Small intestine (tissue), 16 donors: ENCODE measurements around the gene TBC1D3C. TPM values are rescaled to one million over a fixed set of nuclear protein-coding genes. Genes with fewer than 3 reads are reported as not detected.
"Not testable (repeated sequence)": the region's sequence is repeated elsewhere in the genome, so short reads cannot be mapped to it uniquely, and the experiment has no call there.

Experiments used
- DNase-seq, 2 donors: peaks; one replicate each; pipeline versions ENCODE4 v3.0.0 to v3.0.0-alpha.2; 2013
- FAIRE-seq: peaks from 2 replicates; lab custom pipeline; 2012; peaks lifted over from hg19 to GRCh38; lab: Jason Lieb, UNC
- H3K27ac ChIP-seq, 3 donors: one replicate each; pipeline ENCODE4 v1.5.1; 2013; ENCODE audit warnings: low read length in 2 of 3, mild to moderate bottlenecking in 2 of 3, control low read depth in 1 of 3, inconsistent platforms in 1 of 3, low read depth in 1 of 3, moderate library complexity in 1 of 3
- H3K27me3 ChIP-seq, 3 donors: one replicate each; pipeline ENCODE4 v1.6.1; 2013; ENCODE audit warnings: low read length in 3 of 3, inconsistent platforms in 1 of 3; ENCODE audit not compliant: control insufficient read depth in 3 of 3, insufficient read depth in 3 of 3
- H3K36me3 ChIP-seq, 3 donors: one replicate each; pipeline ENCODE4 v1.6.1; 2013; ENCODE audit warnings: low read length in 3 of 3, inconsistent platforms in 1 of 3, low read depth in 1 of 3, mild to moderate bottlenecking in 1 of 3, moderate library complexity in 1 of 3; ENCODE audit not compliant: control insufficient read depth in 3 of 3, insufficient read depth in 2 of 3
- H3K4me1 ChIP-seq, 3 donors: one replicate each; pipeline ENCODE4 v1.6.1; 2013; ENCODE audit warnings: low read length in 2 of 3, inconsistent platforms in 1 of 3, low read depth in 1 of 3, mild to moderate bottlenecking in 1 of 3, moderate library complexity in 1 of 3; ENCODE audit not compliant: control insufficient read depth in 3 of 3, insufficient read depth in 2 of 3
- H3K4me3 ChIP-seq, 3 donors: one replicate each; pipeline ENCODE4 v1.5.1; 2013; ENCODE audit warnings: low read length in 3 of 3, control low read depth in 1 of 3, inconsistent platforms in 1 of 3, low read depth in 1 of 3, mild to moderate bottlenecking in 1 of 3, moderate library complexity in 1 of 3
- H3K9me3 ChIP-seq, 2 donors: one replicate each; pipeline ENCODE4 v1.6.1; 2013; ENCODE audit warnings: low read depth in 1 of 2, low read length in 1 of 2; ENCODE audit not compliant: control insufficient read depth in 2 of 2, insufficient read depth in 1 of 2
- WGBS, 3 donors: extraction: QIAGEN DNeasy Blood & Tissue Kit; methylation state at CpG; one replicate each; pipeline ENCODE4 v1.1.7; 2013; 5-methylcytosine and 5-hydroxymethylcytosine counted together
- long read RNA-seq, 10 donors: transcript quantifications; one replicate each; lab custom pipeline, GENCODE V29; 2026
- polyA plus RNA-seq, 4 donors: library from polyadenylated mRNA; stranded (reverse) in 3 of 4; unstranded in 1 of 4; fragments of 200-250 nt in 3 of 4; fragments of 120-200 nt in 1 of 4; gene quantifications; one replicate each; pipeline versions ENCODE4 v1.2.1 to v1.2.3, GENCODE V29; 2013
- donor health status: healthy with polysubstance abuse.
- donor health status: control.
- donor health status: control.
- donor health status: Bipolar disorder and iron deficiency.
- donor health status: healthy.

The TBC1D3C gene
- 1 to 10 TPM in 2 of 4 donors, under 1 TPM in 1, not detected in 1; 0.54 to 3.2 (median 2.3) TPM for polyA plus RNA-seq
- long read RNA-seq, donor 1 = 0 reads
- long read RNA-seq, donor 2 = 0 reads
- long read RNA-seq, donor 3 = 0 reads
- long read RNA-seq, donor 4 = 0 reads
- long read RNA-seq, donor 5 = 0 reads
- long read RNA-seq, donor 6 = 0 reads
- long read RNA-seq, donor 7 = 0 reads
- long read RNA-seq, donor 8 = 0 reads
- long read RNA-seq, donor 9 = 0 reads
- long read RNA-seq, donor 10 = 0 reads

DNA sequence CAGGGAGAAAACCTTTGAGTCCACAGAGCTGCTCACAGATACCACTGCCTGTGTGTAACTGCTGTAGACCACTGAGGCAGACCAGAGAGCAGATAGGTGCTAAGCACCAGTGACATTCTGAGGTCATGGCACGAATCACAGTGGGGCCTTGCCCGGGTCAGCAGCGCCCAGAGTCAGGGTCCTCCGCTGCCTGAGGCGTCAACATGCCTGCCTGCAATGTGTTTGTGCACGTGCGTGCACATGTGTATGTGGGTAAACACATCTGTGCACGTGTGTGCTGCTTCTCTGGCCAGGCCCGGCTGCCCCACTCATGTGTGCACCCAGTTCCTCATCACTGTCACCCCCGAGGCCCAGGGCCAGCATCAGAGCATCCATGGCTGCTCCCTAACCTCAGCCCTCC, at the start of gene TBC1D3C:
Gene TBC1D3C, minus strand, starts transcription at position 101 of the 400 bp plus-strand sequence. CDS start 1,568 bp downstream, outside the sequence.
- not testable (repeated sequence) for FAIRE-seq, H3K4me3 ChIP-seq, H3K9me3 ChIP-seq, DNase-seq, H3K27ac ChIP-seq, H3K4me1 ChIP-seq, H3K27me3 ChIP-seq, H3K36me3 ChIP-seq
- no CpG with 5 or more reads among the region's 10 CpGs for WGBS, 3 donors

DNA sequence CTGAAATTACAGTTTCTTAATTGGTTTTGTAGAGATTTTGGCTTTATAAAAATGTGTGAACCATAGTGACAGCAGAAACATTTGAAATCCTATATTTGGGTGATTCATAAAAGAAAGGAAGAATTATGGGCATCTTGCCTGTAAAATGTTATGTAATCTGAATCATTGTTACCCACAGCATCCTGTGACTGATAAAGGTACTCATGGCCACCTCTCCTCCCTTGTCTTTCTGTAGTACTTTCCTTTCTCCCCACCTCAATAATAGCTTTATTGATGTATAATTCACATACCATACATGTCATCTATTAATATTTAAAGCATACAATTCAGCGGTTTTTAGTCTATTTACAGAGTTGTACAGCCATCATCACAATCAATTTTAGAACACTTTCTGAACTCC, 30.8 kb upstream of the TBC1D3C start:
- not testable (repeated sequence) for H3K36me3 ChIP-seq, H3K27ac ChIP-seq, H3K4me3 ChIP-seq, H3K4me1 ChIP-seq, DNase-seq, FAIRE-seq, H3K9me3 ChIP-seq, H3K27me3 ChIP-seq
- WGBS, 3 donors = no CpG with 5 or more reads among the region's 1 CpG

DNA sequence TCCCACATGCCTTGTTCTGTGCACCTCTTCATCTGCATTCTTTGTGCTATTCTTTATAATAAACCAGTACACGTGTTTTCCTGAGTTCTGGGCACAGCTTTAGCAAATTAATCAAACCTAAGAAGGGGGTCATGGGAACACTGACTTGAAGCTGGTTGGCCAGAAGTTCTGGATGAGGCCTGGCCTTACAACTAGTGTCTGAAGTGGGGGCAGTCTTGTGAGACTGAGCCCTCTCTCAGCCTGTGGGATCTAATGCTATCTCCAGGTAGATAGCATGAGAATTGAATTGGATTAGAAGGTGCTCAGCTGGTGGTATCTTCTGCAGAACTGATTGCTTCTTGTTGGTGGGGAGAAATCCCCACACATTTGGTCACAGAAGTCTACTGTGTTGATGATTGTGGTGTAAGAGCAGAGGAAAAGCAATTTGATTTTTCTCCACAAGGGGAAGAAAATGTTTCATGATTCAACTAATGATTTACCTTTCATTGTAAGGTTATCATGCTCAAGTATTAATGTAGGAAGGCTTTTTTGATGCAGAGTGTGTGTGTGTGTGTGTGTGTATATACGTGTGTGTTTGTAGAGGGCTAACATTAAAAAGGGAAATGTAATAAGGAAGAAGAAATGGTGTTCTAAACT, 25.7 kb upstream of the TBC1D3C start:
- H3K4me1 ChIP-seq, H3K27me3 ChIP-seq, H3K4me3 ChIP-seq, H3K9me3 ChIP-seq, H3K36me3 ChIP-seq, H3K27ac ChIP-seq, FAIRE-seq, DNase-seq: not testable (repeated sequence)
- WGBS, 3 donors = no CpG with 5 or more reads among the region's 2 CpGs

DNA sequence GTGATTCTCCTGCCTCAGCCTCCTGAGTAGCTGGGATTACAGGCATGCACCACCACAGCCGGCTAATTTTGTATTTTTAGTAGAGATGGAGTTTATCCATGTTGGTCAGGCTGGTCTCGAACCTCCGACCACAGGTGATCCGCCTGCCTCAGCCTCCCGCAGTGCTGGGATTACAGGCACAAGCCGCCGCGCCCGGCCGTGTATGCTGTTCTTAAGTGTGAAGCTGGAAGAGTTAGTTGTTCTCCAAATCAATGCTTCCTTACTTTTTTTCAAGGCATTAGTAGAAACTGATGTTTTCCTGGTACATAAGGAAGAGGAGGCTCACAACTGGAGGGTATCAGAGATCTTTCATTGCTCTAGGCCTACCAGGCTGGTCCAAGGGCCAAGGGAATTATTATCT, 19.7 kb upstream of the TBC1D3C start:
- H3K4me1 ChIP-seq, FAIRE-seq, H3K27ac ChIP-seq, DNase-seq, H3K36me3 ChIP-seq, H3K4me3 ChIP-seq, H3K9me3 ChIP-seq, H3K27me3 ChIP-seq: not testable (repeated sequence)
- 89 to 94% methylated on average over 6 of the region's 10 CpGs; no CpG with 5 or more reads in 1 of the 3 donors for WGBS, 3 donors

DNA sequence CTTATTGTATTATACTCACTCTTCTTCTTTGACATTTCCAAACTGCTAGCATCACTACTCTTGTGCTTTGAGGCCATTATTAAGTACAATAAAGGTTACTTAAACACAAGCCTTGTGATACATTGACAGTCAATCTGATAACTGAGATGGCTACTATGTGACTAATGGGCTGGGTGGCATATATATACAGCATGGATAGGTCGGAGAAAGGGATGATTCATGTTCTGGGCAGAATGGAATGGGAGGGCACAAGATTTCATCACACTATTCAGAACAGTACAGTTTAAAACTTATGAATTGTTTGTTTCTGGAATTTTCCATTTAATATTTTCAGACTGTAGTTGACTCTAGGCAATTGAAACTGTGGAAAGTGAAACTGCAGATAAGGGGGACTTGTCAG, 18.9 kb upstream of the TBC1D3C start:
- H3K9me3 ChIP-seq, FAIRE-seq, H3K4me3 ChIP-seq, H3K36me3 ChIP-seq, H3K27ac ChIP-seq, H3K4me1 ChIP-seq, H3K27me3 ChIP-seq, DNase-seq: not testable (repeated sequence)
- WGBS, 3 donors = no CpG with 5 or more reads among the region's 1 CpG

Other genes with a start within 250 kb of the TBC1D3C start
- 1 to 10 TPM in 1 of 4 donors, not detected in 3; 1.4 TPM for gene TBC1D3K, start 144.2 kb downstream of the TBC1D3C start, polyA plus RNA-seq
- 10 to 100 TPM in 3 of 4 donors, 1 to 10 TPM in 1; 7.1 to 39.4 (median 25.9) TPM for gene TBC1D3L, start 79.6 kb downstream of the TBC1D3C start, polyA plus RNA-seq
- 1 to 10 TPM in 2 of 4 donors, under 1 TPM in 1, not detected in 1; 0.13 to 3.0 (median 1.0) TPM for gene TBC1D3D, start 64.7 kb downstream of the TBC1D3C start, polyA plus RNA-seq
- 10 to 100 TPM in 1 of 4 donors, not detected in 3; 10.3 TPM for gene TBC1D3E, start 59.3 kb upstream of the TBC1D3C start, polyA plus RNA-seq
- gene TBC1D3, start 123.9 kb upstream of the TBC1D3C start, polyA plus RNA-seq = not detected
- 10 to 100 TPM; 30.8 to 56.1 (median 41.3) TPM for gene MRPL45, start 228.5 kb upstream of the TBC1D3C start, polyA plus RNA-seq